Heart left ventricle (tissue), 13 donors: ENCODE data around the gene DAAM2.

Experiments used
- POLR2A ChIP-seq, 2 donors: fragments of 450-650 bp; IDR thresholded peaks; one replicate each; pipeline ENCODE4 v1.6.1; 2017; ENCODE audit warnings: antibody characterized with exemption in 2 of 2, mild to moderate bottlenecking in 2 of 2, moderate library complexity in 2 of 2
- TF ChIP-seq, protein P1 (sequence below), 12 donors: fragments of 200-600 bp; sonication (generic) in 4 of 12; IDR thresholded peaks; one replicate each; pipeline versions ENCODE4 v1.5.0 to v1.8.0; 2018 to 2022; ENCODE audit warnings: antibody characterized with exemption in 12 of 12, mild to moderate bottlenecking in 5 of 12
- donor health status: ischemic (EF 13 %, LVEDD 7.1; RV severe dilation, severe dysfunction).
- donor health status: DM: no; HTN: yes; CAD: no.
- donor health status: DM: no; HTN: no; CAD: no.
- donor health status: ischemic (EF 25% LVEDD 6.9; RV normal size, moderate dysfunction).
- donor health status: ischemic (EF 25% LVEDD 5.7; RV mildly dilated, moderate dysfunction).
- donor health status: ischemic (EF 35%, LVEDD 5.7; RV mildly dilated, moderate dysfunction).
- donor health status: nonischemic (EF 11% LVEDD 7.7; RV severe dilation, severe dysfunction).
- donor health status: DM: yes; HTN: yes; CAD: no.
- donor health status: PGD.
- donor health status: ischemic (EF 29% LVEDD 5.4; RV normal size, mild dysfunction).
- donor health status: nonischemic (EF 23%, LVEDD 6.1; RV moderate dilation, normal function).

DNA sequence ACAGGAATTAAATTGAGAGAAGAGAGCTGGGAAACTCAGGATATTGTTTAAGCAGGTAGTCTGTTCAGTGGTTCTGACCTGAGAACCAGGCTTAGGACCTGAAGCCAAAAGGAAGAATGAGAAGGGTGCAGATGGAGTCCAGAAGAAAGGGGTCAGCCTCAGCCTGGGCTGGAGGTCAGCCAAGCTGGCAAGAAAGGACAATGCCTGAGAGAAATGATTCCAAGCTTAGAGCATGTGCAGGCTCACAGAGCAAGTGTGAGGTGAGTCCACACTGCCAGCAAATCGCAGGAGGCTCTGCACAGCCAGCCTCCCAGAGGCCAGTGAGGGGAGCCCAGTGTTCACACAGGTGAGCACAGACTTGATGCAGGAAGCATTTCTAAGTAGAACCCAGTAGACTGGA, 47.3 kb downstream of the DAAM2 start:
- TF ChIP-seq, protein P1, sequence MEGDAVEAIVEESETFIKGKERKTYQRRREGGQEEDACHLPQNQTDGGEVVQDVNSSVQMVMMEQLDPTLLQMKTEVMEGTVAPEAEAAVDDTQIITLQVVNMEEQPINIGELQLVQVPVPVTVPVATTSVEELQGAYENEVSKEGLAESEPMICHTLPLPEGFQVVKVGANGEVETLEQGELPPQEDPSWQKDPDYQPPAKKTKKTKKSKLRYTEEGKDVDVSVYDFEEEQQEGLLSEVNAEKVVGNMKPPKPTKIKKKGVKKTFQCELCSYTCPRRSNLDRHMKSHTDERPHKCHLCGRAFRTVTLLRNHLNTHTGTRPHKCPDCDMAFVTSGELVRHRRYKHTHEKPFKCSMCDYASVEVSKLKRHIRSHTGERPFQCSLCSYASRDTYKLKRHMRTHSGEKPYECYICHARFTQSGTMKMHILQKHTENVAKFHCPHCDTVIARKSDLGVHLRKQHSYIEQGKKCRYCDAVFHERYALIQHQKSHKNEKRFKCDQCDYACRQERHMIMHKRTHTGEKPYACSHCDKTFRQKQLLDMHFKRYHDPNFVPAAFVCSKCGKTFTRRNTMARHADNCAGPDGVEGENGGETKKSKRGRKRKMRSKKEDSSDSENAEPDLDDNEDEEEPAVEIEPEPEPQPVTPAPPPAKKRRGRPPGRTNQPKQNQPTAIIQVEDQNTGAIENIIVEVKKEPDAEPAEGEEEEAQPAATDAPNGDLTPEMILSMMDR (IDR thresholded peaks at IDR 0.05): no peak
- TF ChIP-seq POLR2A (IDR thresholded peaks at IDR 0.05): no peak
